GM21447 (cell line): ENCODE results near the gene IL25.

Experiments
- ATAC-seq: cut with Tn5 transposase; IDR thresholded peaks from one replicate; pipeline ENCODE4 v1.9.1; 2021; ENCODE audit not compliant: unreplicated experiment

Gene IL25

DNA sequence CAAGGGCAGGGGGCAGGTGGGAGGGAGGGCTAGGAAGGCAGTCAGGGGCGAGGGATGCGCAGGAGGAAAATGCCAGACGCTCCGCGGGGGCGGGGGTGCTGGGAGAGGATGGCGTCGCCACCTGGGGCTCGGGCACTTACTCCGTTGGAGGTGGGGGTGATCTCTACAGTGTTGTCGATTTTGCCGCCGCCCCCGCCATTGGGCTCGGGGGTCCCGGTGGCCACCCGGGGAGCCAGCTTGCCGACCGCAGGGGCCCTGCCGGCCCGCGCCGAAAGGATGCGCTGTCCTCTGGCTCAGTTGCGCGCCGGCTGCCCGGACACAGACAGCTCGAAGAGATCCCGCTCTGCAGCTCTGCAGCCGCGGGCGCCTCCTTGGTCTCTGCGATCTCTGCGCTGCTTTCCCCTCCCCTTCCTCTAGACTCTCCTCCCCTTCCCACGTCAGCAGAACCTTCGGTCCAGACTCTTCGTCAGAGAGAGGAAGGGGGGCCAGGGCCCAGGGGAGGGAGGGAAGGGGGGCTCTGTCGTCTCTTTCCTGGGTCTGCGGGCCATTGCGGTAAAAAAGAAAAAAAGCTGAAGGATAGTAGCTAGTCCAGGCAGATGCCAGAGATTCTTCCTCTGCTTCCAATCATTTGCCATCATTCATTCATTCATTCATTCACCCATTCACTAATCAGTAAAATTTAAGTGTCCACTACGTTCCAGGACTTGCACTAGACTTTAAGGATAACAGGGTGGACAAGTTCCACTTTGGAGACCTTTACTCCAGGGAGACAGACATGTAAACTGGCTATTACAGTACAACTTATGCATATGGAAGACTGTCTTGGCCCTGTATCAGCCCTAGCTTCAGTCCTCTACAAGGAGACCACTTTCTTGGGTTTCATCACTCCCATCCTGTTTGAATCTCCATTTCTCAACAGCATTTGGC, 19.8 kb upstream of the IL25 start, which contains the start of gene SLC22A17:
Gene SLC22A17 (minus strand): TSS at position 382 of the 927 bp plus-strand sequence.
- ATAC-seq: no peak

DNA sequence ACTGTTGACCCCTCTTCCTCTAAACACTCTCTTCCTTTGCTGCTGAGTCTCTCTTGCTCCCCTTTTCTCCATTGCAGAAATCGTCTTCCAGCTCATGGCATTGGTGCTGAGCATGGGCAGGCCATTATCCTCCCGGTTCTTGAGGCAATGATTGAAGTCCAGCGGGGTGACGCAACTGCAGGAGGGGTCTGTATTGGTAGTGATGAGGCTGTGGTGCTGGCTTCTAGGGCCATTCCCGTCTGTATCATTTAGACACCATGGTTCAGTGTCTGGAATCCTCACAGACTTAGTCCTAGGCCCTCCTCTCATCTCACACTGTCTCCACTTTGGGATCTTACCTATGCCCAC, 19.2 kb upstream of the IL25 start:
- no peak for ATAC-seq

DNA sequence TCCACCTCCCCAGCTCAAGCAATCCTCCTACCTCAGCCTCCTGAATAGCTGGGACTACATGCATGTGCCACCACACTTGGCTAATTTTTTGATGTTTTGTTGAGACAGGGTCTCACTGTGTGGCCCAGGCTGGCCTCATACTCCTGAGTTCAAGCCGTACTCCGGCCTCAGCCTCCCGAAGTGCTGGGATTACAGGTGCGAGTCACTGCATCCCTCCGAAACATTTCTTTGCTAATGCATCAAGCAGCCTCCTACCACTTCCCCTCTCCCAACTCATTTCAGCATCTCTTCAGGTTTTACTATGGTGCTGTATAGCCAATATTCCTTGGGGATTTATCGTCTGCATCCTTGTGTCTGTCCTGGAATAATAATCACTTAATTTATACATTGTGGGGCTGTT, 17.6 kb upstream of the IL25 start:
- no peak for ATAC-seq

DNA sequence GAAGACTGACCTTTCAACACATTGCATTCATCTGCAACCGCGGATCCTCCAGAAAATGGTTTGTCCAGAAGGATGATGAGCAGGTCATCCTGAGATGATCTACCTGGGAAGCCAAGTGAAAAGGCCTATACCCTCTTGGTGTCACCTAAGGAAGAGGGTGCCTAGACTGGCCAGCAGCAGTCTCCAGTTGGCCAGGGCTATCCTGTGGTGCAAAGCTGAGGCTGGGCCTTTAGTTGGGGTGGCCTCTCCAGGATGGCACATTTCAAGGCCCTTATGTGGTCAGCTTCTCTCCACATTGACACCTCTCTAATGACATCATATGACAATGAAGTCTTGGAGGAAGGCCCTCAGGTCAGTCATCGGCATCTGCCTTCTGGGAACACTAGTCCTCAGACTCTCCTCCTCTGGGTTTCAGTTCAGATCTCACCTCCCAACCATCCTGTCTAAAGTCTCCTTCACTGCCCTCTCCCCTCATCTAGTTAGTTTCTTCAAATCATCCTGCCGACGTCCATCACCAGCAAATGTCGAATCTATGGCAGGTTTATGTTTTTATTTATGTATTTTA, 16.7 kb upstream of the IL25 start:
- ATAC-seq: no peak

DNA sequence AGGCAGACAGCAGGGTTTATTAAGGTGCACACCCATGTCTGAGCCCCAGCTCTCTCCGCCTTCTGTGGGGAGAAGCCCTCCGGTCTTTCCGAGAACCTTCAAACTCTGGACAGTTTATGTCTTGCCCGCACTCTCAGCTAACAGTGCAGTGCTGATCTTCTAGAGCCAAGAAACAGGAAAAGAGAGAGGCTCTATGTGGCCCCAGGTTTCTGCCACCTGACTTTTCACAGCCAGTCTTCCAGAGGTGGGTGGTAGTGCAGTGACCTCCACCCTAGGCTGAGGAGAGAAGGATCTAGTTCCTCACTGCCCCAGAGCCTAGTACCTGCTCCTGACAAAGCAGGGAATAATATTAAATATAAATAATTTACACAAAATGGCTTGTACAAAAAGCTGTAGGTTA, 15.9 kb upstream of the IL25 start:
- ATAC-seq: no peak

DNA sequence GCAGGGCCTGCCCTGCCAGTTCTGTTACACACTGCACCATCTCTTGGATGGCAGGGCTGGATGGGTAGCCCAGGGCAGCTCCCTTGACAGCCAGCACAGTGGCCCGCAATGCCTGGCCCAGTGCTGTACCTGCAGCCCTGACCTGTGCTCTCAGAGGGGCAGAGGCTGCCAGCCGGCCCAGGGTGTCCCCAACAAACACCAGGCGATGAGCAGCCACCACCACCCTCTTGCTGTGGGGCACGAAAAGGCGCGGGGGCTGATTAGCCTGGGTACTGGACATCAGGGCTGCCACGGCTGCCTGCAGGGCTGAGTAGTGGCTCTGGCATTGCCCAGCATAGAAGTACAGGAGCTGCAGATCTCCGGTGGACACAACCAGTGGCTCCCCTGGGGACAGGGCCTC, 15.3 kb upstream of the IL25 start:
- no peak for ATAC-seq

DNA sequence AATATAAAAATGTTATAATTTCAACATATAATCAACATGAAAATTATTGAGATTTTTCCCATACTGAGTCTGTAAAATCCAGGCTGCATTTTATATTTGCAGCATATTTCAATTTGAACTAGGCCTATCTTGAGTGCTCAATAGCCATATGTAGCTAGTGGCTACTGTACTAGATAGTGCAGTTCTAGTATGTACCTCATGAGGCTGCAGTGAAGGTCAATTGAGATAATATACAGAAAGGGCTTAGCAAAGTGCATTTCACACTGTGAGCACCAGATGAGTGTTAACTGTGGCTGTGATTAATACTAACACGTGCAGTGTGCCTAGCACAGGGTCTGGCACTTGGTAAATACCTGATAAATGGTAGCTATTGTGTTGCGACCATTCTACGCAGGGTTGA, 14.6 kb upstream of the IL25 start:
- no peak for ATAC-seq

DNA sequence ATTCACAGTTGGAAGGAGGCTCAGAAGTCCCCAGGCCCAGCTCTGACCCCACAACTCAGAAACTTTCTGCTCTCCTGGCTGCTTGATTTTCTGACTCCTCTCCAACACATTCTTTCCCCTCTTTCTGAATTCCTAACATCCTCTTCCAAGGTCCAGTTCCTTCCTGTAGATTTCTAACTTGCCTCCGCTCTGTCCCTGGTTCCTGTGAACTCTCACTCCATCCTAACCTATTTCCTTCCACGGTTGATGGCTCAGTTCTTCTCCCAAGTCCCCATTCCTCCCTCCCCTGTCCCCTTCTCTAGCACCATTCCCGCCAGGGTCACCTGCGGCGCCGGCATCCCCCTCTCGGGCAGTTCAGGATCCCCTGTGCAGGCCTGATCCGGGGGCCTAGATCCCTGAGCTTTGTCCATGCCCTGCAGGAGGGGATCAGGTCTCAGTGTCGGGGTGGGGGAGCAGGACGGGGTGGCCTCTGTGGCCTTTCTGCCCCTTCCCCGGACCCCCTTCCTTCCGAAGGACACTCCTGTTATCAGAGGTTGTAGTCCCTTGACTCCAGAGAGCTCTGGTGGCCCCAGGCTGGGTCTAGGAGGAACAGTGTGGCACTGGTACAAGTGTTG, 13.9 kb upstream of the IL25 start:
- no peak for ATAC-seq

DNA sequence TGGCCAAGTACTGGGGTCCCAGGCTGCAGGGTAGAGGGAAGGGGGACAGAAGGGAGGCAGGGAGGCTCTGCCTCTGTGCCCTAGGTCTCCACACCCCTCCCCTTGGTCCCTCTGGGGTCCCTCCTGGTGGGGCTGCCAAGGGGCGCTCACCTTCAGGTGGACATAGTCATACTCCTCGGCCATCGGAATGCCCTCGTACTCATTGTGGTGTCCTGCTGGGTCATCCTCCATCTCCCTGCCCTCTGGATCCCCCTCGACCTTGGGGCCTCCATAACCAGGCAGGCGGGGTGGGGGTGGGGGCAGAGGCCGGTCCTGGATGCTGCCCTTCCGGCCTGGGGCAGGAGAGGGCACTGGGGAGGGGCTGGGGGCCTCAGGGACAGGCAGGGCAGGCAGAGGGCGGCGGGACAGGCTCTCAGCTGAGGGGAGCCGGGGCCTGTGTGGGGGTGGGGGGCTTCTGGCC, 13.4 kb upstream of the IL25 start:
- no peak for ATAC-seq

DNA sequence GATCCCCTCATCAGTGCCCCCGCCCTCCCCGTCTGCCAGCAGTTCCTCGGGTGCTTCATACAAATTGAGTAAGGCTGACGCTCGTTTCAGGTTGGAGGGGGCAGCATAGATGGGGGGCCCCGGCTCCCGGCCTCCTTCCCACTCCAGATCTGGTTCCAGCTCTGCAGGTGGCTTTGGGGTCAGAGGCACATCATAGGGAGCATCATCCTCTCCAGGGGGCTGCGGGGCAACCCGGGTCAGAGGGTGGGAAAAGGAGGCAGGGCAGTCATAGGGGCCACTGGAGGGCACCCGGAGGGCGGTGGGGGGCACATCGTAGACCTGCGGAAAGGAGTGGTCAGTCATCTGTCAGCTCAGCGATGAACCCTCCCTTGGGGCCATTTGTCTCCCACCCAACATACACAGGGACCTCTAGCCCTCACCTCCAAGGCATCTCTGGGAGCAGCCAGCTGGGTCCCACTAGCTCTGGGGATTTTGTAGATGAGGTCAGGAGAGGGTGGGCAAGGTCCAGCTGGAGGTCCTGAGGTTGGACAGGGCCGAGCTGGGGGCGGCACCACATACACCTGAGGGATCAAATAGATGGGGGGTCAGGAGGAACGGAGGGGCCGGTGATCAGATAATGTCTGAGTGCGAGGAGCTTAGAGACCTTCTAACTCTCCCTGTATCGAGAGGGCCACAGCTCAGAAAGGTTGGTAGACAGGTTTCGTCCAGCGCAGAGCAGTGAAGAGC, 12.7 kb upstream of the IL25 start:
- ATAC-seq: no peak

DNA sequence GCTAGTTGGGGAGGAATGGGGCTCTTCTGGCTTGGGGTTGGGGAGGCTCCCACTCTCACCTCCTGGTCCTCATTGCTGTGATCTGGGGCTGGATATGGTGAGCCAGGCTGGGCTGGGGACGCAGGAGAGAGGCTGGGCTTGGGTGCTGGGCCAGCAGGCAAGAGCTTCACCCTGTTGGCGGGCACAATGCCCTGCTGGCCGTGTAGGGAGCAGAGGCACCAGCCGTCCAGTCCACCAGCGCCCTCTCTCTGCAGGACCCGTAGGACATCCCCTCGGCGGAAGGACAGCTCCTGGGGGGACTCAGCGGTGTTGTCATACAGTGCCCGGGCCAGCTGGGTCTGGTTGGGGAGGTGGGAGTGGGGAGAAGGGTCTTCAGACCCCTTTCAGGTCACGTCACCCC, 12.1 kb upstream of the IL25 start:
- no peak for ATAC-seq

DNA sequence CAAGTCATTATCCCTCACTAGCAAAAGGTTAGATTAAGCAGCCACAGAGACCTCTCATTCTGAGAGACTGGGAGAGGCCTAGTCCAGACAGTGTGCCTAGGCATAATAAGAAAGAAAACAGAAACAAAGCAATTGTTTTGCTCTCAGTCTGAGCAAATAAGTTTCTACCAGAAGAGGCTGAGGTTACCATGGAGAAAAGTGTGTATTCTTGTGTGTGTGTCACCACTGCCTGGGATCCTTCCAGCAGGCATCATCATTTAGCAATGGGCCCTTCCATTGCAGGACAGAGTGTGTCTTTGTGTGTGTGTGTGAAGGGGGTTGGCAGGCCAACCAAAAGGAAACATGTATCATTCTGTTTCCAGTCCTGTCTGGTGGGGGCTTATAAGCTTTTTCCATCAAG, 11.3 kb upstream of the IL25 start:
- no peak for ATAC-seq

DNA sequence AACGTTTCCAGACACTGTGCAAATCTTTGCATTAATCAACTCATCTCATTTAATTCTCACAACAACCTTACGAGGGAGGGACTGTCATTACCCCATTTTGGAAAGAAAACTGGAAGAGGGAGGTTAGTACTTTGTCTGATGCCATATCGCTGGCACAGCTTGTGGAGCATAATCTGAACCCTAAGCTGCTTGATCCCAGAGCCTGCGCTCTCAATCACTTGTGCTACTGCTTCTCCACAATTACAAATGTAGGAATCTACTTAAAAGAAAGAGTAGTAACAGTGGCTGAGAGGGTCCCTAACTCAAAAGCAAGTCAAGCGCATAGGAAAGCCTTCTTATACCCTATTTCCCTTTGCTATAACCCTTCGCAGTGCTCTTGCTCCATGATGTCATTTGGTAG, 10.8 kb upstream of the IL25 start:
- ATAC-seq: no peak

DNA sequence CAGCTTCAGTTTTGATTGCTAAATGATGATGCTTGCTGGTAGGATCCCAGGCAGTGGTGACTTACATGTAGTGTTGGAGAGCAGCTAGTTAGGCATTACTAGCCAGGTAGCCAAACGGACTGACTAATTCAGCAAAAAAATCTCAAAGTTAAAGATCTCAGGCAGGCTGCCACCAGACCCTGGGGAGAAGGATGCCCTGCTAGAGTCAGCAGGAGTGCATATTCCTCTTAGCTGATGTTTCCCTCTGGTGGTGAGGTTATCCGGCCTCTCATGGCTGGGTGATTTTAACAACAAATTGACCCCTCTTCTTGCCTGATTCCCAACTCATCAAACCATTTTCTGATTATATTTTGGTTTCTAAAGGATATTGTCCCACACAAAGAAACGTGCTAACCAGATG, 10.4 kb upstream of the IL25 start:
- ATAC-seq: no peak

DNA sequence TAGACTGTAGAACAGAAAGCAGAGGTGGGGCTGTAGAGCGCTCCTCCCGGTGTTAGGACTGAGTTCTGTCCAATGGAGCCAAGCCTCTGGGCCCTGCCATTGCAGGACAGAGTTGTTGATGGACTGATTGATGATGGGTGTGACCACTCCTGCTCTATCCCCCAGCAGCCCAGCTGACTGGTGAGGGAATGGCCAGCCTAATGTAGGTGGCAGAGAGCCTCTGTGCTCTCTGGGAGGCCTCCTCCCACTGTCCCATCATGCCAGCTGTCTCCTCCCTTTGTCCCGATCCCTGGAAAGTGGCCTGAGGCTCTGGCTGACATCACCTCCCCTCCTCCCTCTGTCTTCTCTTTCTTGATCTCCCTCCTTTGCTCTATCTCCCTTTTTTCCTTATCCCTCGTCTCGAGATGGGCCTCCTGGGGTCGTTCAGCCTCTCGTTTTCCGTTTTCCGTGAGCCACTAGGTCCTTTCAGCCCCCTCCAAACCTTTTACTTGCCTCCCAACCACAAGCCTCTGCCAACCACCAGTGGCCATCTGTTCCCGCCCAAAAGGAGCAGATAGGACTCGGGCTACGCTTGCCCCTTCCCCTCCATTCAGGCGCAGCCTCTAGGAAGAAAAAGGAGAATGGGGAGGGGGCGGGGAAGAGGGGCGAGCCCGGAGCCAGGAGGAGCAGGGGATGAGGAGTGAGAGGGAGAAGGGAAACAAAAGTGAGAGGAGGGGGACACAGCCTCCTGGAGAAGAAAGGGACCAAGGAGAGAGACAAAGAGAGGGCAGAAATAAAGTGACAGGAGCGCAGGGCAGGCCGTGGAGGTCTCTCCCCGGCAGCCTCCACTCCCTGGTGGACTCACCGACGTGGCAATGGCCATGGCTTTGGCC, 8.2 kb upstream of the IL25 start:
- ATAC-seq: no peak

DNA sequence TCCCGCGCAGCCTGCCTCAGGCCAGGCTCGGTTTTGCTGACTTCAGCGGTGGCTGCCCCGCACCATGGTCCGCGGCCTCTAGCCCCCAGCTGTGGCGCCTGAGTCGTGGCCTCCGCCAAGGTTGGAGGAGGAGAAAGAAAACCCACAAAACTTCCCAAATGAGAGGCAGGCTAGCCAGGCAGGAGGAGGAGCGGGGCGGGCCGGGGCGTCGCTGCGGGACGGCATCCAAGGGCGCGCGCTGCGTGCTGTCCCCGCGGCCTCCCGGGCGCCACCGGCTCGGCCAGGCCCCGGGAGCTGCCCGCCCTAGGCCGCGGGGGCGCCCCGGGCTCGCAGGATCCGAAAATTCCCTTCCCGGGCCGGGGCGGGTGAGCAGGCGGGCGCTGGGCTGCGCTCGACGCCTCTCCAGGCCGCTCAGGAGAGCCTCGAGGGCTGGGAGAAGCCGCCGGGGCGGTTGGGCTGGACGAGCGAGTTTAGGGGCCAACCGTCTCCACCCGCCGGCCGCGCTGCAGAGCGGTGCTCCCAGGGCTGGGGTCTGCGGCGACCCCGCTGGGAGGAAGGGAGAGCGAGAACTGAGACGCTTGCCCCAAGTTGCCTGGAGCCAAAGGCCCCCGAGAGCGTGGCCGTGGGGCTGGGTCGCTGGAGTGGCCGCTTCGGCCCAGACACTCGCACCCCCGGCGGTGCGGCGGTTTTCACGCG, 7.4 kb upstream of the IL25 start, which contains the start of gene EFS:
Gene EFS (minus strand): TSS at position 137 of the 696 bp plus-strand sequence. CDS start 147 bp downstream, outside the sequence.
- ATAC-seq: no peak

DNA sequence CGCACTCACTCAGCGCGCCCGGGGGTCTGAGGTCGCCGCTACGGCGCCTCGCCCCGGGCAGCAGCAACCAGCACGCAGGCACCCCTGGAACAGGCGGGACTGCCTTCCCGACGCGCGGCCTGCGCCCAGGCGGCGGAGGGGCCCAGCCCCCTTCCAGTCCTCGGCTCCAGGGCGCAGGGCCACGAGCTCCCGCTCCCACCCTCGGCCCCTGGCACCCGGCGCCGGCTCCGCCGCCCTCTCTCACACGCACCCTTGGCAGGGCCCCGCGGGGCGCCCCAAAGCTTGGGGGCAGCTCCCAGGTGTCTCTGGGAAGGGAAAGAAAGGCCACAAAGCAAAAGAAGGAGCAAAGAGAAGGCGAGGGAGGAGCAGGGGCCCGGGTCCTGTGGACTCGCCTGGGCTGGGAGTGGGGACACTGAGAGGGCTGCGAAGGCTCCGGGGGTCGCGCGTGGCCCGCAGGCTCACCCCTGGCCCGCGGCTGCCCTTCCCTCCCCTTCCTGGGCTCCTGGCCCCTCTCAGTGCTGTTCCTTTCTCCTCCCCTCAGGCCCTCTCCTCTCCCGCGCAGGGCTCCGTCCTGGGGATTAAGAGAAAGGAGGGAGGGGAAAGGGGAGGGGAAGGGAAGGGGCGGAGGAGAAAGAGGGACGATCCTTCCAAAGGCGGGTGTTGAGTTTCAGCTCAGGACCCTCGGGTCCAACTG, 6.7 kb upstream of the IL25 start:
- ATAC-seq: no peak

DNA sequence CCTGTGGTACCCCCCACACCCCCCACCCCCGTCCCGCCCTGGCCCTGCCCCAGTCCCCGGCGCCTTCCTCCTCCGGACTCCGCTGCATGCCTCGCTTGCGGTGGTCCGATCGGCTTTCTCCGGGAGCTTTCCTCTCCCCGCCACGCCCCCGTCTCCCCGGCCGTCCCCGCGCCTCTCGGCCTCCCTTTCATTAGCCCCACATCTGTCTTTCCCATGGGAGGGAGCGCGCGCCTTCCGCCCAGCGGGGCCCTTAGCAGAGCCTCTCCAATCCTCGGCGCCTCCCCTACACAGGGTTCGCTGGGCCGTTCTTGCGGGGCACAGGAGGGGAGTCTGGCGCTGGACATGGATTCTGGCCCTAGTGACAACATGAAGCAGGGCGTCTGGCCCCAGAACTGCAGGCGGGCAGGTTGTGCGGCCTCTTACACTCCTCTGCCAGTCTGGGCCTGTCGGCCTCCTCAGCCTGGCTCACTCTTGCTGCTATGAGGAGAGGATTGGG, 6.1 kb upstream of the IL25 start:
- no peak for ATAC-seq

DNA sequence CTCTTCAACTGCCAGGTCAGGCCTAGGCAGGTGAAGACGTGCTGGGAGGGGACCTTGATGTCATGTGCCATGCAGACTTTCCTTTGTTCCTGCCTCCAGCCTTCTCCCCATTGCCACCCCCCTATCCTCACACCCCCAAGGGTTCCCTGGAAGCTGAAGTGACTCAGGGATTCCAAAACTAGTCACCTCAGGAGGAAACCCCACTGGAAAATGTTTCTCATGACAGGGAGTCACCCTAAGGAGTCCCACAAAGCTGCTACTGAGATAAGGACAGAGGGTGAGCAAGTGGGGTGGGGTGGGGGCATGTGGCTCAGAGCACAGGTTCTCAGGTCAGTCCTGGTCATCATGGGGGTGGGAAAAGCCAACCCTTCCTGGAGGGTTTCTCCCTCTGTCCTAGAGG, 2.4 kb upstream of the IL25 start:
- no peak for ATAC-seq
